ENCODE data around the gene POLG. TPM values are rescaled to one million over a fixed set of nuclear protein-coding genes. Genes with fewer than 3 reads are reported as not detected.

Gene POLG
- total RNA-seq, 1 donor from 2014 or later: 64.5 TPM

GRCh38 chr15:89340573-89340972 lies 5.9 kb upstream of the POLG start:
- Mint-ChIP-seq H3K9me3 (ENCODE audit: unreplicated experiment) (no peaks in the 10 kb centered on the region), H3K27ac (ENCODE audit: unreplicated experiment) (no peak overlapping the region), H3K4me3 (ENCODE audit: unreplicated experiment) (no peak overlapping the region), H3K36me3 (ENCODE audit: low read depth, unreplicated experiment) (no peaks in the 10 kb centered on the region), H3K27me3 (ENCODE audit: unreplicated experiment) (peaks cover 6% of the 10 kb centered on the region), H3K4me1 (ENCODE audit: unreplicated experiment) (peaks cover 1% of the 10 kb centered on the region)
- DNase-seq (ENCODE audit: low spot score): no peak
- TF ChIP-seq CTCF (IDR thresholded peaks at IDR 0.05; ENCODE audit: unreplicated experiment): no peak

- Mint-ChIP-seq H3K27ac (ENCODE audit: unreplicated experiment) (no peak overlapping the region), H3K27me3 (ENCODE audit: unreplicated experiment) (peaks cover 15% of the 10 kb centered on the region), H3K36me3 (ENCODE audit: low read depth, unreplicated experiment) (peaks cover 5% of the 10 kb centered on the region), H3K4me1 (ENCODE audit: unreplicated experiment) (peaks cover 8% of the 10 kb centered on the region), H3K9me3 (ENCODE audit: unreplicated experiment) (no peaks in the 10 kb centered on the region), H3K4me3 (ENCODE audit: unreplicated experiment) (no peak overlapping the region)
- no peak for TF ChIP-seq CTCF (IDR thresholded peaks at IDR 0.05; ENCODE audit: unreplicated experiment)
- no peak for DNase-seq (ENCODE audit: low spot score)
Measured at GRCh38 chr15:89338036-89338435, 3.4 kb upstream of the POLG start.

GRCh38 chr15:89335298-89336041 lies 846 bp upstream of the POLG start:
- Mint-ChIP-seq H3K4me3 (ENCODE audit: unreplicated experiment) (peak overlapping the region; percentile 92), H3K27me3 (ENCODE audit: unreplicated experiment) (peaks cover 16% of the 10 kb centered on the region), H3K36me3 (ENCODE audit: low read depth, unreplicated experiment) (peaks cover 22% of the 10 kb centered on the region), H3K4me1 (ENCODE audit: unreplicated experiment) (peaks cover 27% of the 10 kb centered on the region), H3K27ac (ENCODE audit: unreplicated experiment) (peak overlapping the region; percentile 92), H3K9me3 (ENCODE audit: unreplicated experiment) (no peaks in the 10 kb centered on the region)
- peak; percentile 51 for DNase-seq (ENCODE audit: low spot score)
- no peak for TF ChIP-seq CTCF (IDR thresholded peaks at IDR 0.05; ENCODE audit: unreplicated experiment)

- Mint-ChIP-seq H3K27ac (ENCODE audit: unreplicated experiment) (no peak overlapping the region), H3K4me1 (ENCODE audit: unreplicated experiment) (peaks cover 28% of the 10 kb centered on the region), H3K36me3 (ENCODE audit: low read depth, unreplicated experiment) (peaks cover 27% of the 10 kb centered on the region), H3K9me3 (ENCODE audit: unreplicated experiment) (no peaks in the 10 kb centered on the region), H3K4me3 (ENCODE audit: unreplicated experiment) (peak overlapping the region; percentile 86), H3K27me3 (ENCODE audit: unreplicated experiment) (peaks cover 16% of the 10 kb centered on the region)
- no peak for TF ChIP-seq CTCF (IDR thresholded peaks at IDR 0.05; ENCODE audit: unreplicated experiment)
- no peak for DNase-seq (ENCODE audit: low spot score)
Measured at GRCh38 chr15:89333959-89334509, 590 bp downstream of the POLG start.

Measured in endothelial cell (in vitro differentiated cells).